Activated CD8-positive, alpha-beta T cell treated with anti-CD3 and anti-CD28 coated beads for 36 hours (primary cell): ENCODE measurements around the gene TSPAN4. TPM values are rescaled to one million over a fixed set of nuclear protein-coding genes. Genes with fewer than 3 reads are reported as not detected.

Source experiments
- ATAC-seq: fragments of 200-7000 bp; cut with Tn5 transposase; one replicate; pipeline ENCODE4 v1.10.0; 2021; ENCODE audit warnings: mild to moderate bottlenecking, moderate library complexity
- CTCF ChIA-PET: fragments of 350-600 bp; sonication (Branson Sonifier 250); formaldehyde crosslinking; loops from one replicate; lab custom pipeline; 2021; ENCODE audit warnings: antibody characterized with exemption; lab: Charles Lee
- POLR2A ChIA-PET: fragments of 350-600 bp; sonication (Branson Sonifier 250); formaldehyde crosslinking; loops from one replicate; lab custom pipeline; 2021; ENCODE audit warnings: antibody characterized with exemption; lab: Charles Lee
- DNase-seq: peaks from one replicate; pipeline ENCODE4 v3.0.0-alpha.2; 2020
- H3K27ac Mint-ChIP-seq: one replicate; pipeline ENCODE4 v1.8.0; 2021; ENCODE audit warnings: mild to moderate bottlenecking, mixed read lengths
- H3K27me3 Mint-ChIP-seq: one replicate; pipeline ENCODE4 v1.8.0; 2021; ENCODE audit warnings: mixed read lengths
- H3K36me3 Mint-ChIP-seq: one replicate; pipeline ENCODE4 v1.8.0; 2021; ENCODE audit warnings: low read depth, mixed read lengths
- H3K4me1 Mint-ChIP-seq: one replicate; pipeline ENCODE4 v1.8.0; 2021; ENCODE audit warnings: low read depth, mixed read lengths
- H3K4me3 Mint-ChIP-seq: one replicate; pipeline ENCODE4 v1.8.0; 2021; ENCODE audit warnings: mild to moderate bottlenecking, moderate library complexity, mixed read lengths
- H3K9me3 Mint-ChIP-seq: one replicate; pipeline ENCODE4 v1.8.0; 2021; ENCODE audit warnings: mixed read lengths
- intact Hi-C: fragments of 100-400 bp; cut with micrococcal nuclease; formaldehyde crosslinking; loops from one replicate; pipeline ENCODE4 v1.10.0; 2022
- total RNA-seq, 2 experiments: library from RNA; stranded (reverse); gene quantifications; one replicate each; pipeline ENCODE4 v1.2.3, GENCODE V29; 2021
- TF ChIP-seq, protein P1 (sequence below): fragments of 200-600 bp; IDR thresholded peaks from one replicate; pipeline ENCODE4 v1.8.0; 2022; ENCODE audit warnings: antibody characterized with exemption, mild to moderate bottlenecking

TSPAN4 gene
- total RNA-seq, 2 experiments from 2014 or later: 15.4 to 16.0 TPM

DNA sequence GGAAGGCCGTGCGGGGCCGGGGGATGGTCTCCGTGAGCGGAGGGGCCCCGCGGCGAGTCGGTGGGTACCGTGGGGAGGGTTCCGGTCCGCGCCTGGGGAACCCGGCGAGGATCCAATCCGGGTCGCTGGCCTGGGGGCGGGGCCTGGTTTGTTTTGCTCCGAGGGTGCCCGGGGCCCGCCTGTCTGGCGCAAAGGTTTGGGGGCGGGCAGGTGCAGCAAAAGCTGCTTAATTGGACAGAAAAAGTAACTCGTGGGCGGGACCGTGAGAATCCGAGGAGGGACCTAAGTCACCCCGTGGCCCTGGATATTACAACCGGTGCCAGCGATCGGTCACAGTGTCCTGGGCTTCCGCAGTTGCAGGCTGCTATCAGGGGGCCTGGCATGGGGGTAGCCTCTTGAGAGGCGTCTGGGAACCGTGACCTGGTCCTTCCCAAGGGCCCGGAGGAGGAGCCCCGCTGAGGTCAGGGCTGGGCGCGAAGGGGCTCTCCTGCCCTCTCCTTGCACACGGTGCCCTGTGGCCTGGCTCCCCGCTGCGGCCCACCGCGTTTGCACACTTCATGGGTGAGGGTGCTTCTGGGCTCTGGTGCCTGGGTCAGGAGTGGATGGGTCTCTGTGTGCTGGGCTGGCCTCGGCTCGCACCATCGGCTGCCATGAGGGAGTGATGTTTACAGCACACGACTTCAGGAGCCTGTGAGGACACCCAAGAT is 22.6 kb upstream of the TSPAN4 start:
- H3K9me3 Mint-ChIP-seq: no peaks in the 10 kb centered on the region
- intact Hi-C loops: no loop called here
- H3K36me3 Mint-ChIP-seq: peaks cover 13% of the 10 kb centered on the region
- H3K4me1 Mint-ChIP-seq: peaks cover 10% of the 10 kb centered on the region
- H3K27me3 Mint-ChIP-seq: peaks cover 2% of the 10 kb centered on the region
- peak overlapping the region; percentile 73 for H3K4me3 Mint-ChIP-seq
- TF ChIP-seq, protein P1, sequence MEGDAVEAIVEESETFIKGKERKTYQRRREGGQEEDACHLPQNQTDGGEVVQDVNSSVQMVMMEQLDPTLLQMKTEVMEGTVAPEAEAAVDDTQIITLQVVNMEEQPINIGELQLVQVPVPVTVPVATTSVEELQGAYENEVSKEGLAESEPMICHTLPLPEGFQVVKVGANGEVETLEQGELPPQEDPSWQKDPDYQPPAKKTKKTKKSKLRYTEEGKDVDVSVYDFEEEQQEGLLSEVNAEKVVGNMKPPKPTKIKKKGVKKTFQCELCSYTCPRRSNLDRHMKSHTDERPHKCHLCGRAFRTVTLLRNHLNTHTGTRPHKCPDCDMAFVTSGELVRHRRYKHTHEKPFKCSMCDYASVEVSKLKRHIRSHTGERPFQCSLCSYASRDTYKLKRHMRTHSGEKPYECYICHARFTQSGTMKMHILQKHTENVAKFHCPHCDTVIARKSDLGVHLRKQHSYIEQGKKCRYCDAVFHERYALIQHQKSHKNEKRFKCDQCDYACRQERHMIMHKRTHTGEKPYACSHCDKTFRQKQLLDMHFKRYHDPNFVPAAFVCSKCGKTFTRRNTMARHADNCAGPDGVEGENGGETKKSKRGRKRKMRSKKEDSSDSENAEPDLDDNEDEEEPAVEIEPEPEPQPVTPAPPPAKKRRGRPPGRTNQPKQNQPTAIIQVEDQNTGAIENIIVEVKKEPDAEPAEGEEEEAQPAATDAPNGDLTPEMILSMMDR: no peak
- peak overlapping the region; percentile 64 for H3K27ac Mint-ChIP-seq
- CTCF ChIA-PET: interaction anchor here (0.6 to 2.2 kb wide), 4 partner anchors 8 to 231 kb away, joined by 3 to 11 read pairs (median 3); partner anchors contain the start of gene CD151
- peak; percentile 97 for DNase-seq
- peak; percentile 78 for ATAC-seq
- POLR2A ChIA-PET: interaction anchor here (1.2 to 15.6 kb wide), 6 partner anchors 9 to 24 kb away, joined by 3 to 273 read pairs (median 10); partner anchors contain the start of genes CD151, CRACR2B, POLR2L and RPLP2

DNA sequence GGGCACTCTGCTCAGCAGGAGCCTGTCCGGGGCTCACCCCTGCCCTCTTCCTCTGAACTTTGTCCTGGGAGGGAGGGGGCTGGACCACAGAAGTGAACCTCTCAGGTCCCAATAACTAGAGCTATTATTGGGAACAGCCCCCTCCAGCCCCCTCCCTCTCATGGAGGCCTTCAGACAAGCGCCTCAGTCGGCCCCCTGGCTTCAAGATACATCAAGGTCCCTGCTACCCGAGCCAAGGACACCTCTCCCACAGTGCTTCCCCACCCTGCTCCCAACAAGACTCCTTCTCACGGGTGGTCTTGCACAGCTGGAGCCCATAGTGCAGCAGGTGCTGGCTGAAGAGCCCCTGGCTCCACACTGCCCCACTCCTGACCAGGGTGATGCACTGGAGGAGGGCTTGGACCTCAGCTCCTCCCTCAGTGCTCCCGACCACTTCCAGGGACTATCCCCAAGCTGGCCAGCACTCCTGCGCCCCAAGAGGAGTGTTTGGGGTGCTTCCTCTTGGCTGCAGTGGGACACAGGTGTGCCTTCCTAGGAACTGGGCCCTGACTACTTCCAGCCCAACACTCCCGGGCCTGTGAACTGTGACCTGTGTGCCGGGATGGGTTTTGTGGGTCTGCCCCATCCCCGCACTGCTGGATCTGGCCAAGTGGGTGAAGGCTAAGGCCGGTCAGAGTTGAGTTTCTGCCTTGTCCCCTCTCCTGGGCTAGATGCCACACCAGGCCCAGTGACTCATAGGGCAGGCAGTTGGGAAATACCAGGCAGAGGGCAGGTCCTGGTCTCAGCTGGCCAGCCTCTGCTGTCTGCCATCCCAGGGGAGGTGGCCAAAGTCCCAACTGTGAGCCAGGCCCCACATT is 21.8 kb upstream of the TSPAN4 start:
- Mint-ChIP-seq H3K4me1 (peaks cover 10% of the 10 kb centered on the region), H3K9me3 (no peaks in the 10 kb centered on the region), H3K4me3 (peak overlapping the region; percentile 73), H3K36me3 (peaks cover 16% of the 10 kb centered on the region), H3K27ac (no peak overlapping the region), H3K27me3 (peaks cover 2% of the 10 kb centered on the region)
- ChIA-PET POLR2A (interaction anchor here (1.2 to 15.6 kb wide), 8 partner anchors 8 to 25 kb away, joined by 3 to 273 read pairs (median 6); partner anchors contain the start of genes CD151, CRACR2B, POLR2L and RPLP2), CTCF (interaction anchor here (1.1 to 2.2 kb wide), 2 partner anchors 9 to 11 kb away, joined by 3 to 11 read pairs; partner anchors contain the start of gene CD151)
- intact Hi-C loops: no loop called here
- TF ChIP-seq, protein P1: no peak
- DNase-seq (no peak), ATAC-seq (no peak)

DNA sequence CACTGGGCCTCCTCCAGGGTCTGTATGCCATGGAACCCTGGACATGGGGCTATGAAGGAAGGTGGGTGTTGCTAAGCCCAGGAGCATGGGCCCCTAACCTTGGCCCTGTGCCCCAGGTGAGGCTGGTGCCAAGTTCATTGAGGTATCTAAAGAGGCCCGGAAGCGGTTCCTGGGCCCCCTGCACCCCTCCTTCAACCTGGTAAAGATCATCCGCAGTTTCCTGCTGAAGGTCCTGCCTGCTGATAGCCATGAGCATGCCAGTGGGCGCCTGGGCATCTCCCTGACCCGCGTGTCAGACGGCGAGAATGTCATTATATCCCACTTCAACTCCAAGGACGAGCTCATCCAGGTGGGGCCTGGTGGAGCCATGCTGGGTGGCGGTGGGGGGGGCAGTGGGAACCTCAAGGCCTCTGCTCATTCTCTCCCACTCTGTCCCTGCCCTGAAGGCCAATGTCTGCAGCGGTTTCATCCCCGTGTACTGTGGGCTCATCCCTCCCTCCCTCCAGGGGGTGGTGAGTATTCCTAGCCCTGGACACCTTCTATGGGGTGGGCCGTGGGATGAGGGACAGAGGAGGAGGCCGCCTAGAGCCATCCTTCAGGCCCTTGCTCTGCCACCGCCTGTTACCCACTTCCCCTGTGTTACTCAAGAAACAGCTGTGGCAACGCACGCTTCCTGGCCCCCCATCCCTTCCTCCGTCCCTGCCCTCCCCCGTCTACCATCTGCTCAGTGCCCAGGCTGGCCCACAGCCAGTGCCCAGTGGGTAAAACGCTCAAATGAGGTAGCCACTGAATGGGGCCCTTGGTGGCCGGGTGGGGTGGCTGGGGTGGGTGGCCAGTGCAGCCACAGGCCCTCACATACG is 20.9 kb upstream of the TSPAN4 start:
- Mint-ChIP-seq H3K4me1 (peaks cover 16% of the 10 kb centered on the region), H3K36me3 (peaks cover 13% of the 10 kb centered on the region), H3K9me3 (no peaks in the 10 kb centered on the region), H3K4me3 (peak overlapping the region; percentile 73), H3K27ac (no peak overlapping the region), H3K27me3 (peaks cover 2% of the 10 kb centered on the region)
- POLR2A ChIA-PET: interaction anchor here (1.2 to 15.6 kb wide), 4 partner anchors 9 to 13 kb away, joined by 4 to 273 read pairs (median 6); partner anchors contain the start of genes CD151, CRACR2B, POLR2L and TSPAN4
- CTCF ChIA-PET: no interaction called here
- DNase-seq: no peak
- intact Hi-C loops: no loop called here
- TF ChIP-seq, protein P1: no peak
- ATAC-seq: no peak

DNA sequence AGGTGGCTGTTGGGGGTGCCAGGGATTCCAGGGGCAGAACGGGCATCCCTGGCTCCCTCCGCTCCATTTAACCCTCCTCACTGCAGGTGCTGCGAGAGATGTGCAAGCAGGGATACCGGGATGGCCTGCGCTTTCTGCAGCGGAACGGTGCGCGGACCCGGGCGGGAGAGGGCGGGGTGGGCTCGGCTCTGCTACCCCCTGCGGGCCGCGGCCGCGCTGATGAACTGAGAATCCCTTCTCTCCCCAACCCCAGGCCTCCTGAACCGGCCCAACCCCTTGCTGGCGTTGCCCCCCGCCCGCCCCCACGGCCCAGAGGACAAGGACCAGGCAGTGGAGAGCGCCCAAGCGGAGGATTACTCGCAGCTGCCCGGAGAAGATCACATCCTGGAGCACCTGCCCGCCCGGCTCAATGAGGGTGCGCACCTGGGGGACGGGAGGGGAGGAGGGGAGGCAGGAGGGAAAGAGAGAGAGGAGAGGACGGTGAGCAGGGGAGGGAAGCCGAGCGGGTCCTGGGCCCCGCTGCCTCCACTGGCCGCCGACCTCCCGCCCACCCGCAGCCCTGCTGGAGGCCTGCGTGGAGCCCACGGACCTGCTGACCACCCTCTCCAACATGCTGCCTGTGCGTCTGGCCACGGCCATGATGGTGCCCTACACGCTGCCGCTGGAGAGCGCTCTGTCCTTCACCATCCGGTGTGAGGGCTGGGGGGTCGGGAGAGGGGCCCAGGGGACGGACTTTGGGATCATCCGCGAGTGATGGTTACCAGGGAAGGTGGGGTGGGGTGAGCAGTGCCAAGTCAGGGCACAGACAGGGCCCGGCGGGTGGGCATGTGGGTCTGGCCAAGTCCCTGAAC is 19.0 kb upstream of the TSPAN4 start:
- POLR2A ChIA-PET: interaction anchor here (9.3 to 21.1 kb wide), 3 partner anchors 8 to 18 kb away, joined by 81 to 273 read pairs (median 273); partner anchors contain the start of genes CD151, CRACR2B, PNPLA2 and POLR2L
- intact Hi-C loops: no loop called here
- Mint-ChIP-seq H3K9me3 (no peaks in the 10 kb centered on the region), H3K4me3 (no peak overlapping the region), H3K36me3 (peaks cover 13% of the 10 kb centered on the region), H3K4me1 (peaks cover 27% of the 10 kb centered on the region), H3K27ac (no peak overlapping the region), H3K27me3 (peaks cover 14% of the 10 kb centered on the region)
- CTCF ChIA-PET: no interaction called here
- no peak for DNase-seq
- no peak for ATAC-seq
- TF ChIP-seq, protein P1: no peak
